GM19239 (cell line): ENCODE data around the gene KY.
A peak's percentile ranks its signal among the peaks of the same experiment; 100 is the strongest.

Experiments
- DNase-seq: peaks from one replicate; pipeline ENCODE4 v3.0.0; 2011; ENCODE audit warnings: low spot score; ENCODE audit not compliant: insufficient read length
- FAIRE-seq: peaks from 2 replicates; lab custom pipeline; 2011; peaks lifted over from hg19 to GRCh38; lab: Jason Lieb, UNC

The KY gene

GRCh38 chr3:134647902-134648760 lies 2.7 kb downstream of the KY start:
- DNase-seq: no peak

GRCh38 chr3:134646086-134646485 lies 4.7 kb downstream of the KY start:
- FAIRE-seq: no peak

More at GRCh38 chr3:134647902-134648760, 2.7 kb downstream of the KY start:
- FAIRE-seq: no peak

DNA sequence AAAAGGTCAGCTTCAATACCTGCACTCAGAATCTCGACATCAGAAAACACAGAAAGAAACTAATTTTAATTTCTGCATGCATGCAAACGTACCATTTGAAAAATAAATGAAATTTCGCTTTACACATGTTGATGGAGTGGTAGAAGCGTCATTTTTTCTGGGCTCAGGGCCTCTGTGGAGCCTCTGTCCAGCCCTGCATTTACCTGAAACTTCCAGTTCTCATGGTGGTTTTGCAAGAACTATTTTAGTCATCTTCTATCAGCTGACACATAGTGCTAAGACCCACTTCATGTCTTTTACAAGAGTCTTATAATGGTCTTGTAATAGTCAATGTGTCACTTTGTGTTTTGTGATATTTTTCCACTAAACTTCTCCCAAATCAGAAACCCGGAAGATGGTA lies 5.3 kb downstream of the KY start:
- FAIRE-seq: no peak
- DNase-seq: no peak

More at GRCh38 chr3:134646086-134646485, 4.7 kb downstream of the KY start:
- no peak for DNase-seq

- FAIRE-seq (no peak), DNase-seq (no peak)
These were observed 5.9 kb downstream of the KY start for GRCh38 chr3:134644731-134645514.

DNA sequence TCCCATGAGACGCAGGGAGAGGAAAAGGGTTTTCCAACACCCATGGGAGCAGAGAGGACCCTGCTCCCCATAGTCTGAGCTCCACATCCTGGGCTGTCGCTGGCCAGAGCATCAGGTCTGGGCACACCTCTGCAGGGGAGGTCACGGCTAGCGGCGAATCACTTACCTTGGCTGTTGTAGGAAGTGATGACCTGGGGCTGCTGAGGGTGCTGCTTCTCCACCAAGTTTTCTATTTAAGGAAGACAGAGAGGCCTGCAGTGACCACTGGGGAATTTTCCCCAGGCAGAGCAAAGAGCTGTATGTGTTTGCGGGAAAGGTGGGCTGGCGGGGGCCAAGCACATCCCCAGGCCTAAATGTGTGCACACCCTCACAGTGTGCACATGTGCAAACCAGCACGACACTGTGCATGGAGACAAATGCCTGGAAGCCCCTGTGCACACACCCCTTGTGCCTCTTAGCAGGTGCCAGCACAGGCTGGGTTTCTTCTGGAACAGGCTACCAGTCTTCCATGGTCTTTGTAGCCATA lies 7.6 kb downstream of the KY start:
- DNase-seq: no peak
- FAIRE-seq: no peak

DNA sequence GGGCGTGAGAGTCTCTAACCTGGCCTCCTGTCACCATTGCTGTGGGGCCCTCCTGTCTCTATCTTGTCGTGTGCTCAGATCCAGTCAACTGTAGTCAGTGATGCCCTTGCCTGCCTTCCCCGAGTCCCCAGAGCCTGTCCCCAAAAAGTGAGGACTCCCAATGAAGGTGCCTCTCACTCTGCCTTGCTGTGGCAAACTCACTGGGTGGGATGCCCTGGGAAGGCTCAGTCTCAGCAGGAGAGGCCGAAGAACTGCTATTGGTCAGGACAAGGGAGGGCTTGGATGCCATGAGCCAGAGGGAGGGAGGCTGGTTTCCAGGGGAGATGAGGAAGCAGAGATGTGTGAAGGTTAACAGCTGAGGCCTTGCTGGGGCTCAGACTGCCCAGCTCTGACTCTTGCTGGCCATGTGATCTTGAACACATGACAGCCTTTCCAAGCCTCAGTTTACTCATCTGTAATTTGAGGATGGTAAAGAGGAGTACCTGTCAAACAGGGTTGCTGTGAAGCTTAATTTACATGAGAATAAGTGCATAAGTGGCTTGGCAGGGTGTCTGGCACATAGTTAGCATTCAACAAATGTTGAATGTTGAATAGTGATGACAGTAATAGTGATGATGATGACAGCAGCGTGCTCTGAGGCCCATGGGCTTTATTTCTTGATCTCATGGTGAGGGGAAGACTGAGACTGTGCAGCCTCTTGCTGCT lies 8.2 kb downstream of the KY start:
- FAIRE-seq: no peak

GRCh38 chr3:134641671-134642300 lies 9.0 kb downstream of the KY start:
- DNase-seq (no peak), FAIRE-seq (no peak)

More for the DNA sequence above, 8.2 kb downstream of the KY start:
- DNase-seq: no peak

GRCh38 chr3:134640872-134641470 lies 9.9 kb downstream of the KY start:
- FAIRE-seq: peak; percentile 49
- DNase-seq: no peak

GRCh38 chr3:134640378-134640777 lies 10.4 kb downstream of the KY start:
- FAIRE-seq: no peak

GRCh38 chr3:134638385-134639030 lies 12.3 kb downstream of the KY start:
- no peak for FAIRE-seq
- no peak for DNase-seq

More at GRCh38 chr3:134640378-134640777, 10.4 kb downstream of the KY start:
- no peak for DNase-seq

DNA sequence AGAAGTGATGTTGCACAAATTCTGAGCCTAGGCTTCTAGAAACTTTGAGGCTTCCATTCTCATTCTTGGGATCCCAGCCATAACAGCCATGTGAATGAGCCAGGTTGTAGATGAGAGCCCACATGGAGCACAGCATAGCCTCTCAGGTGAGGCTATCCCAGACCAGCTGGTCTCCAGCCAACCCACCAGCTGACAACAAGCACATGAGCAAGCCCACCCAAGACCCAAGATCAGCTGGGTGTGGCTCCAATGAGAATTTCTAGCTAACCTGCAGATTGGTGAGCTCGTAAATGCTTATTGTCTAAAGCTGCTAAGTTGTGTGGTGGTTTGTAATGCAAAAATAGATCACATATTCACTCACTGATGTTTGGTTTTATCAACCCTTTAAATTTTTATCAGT lies 14.4 kb downstream of the KY start:
- no peak for DNase-seq
- no peak for FAIRE-seq

DNA sequence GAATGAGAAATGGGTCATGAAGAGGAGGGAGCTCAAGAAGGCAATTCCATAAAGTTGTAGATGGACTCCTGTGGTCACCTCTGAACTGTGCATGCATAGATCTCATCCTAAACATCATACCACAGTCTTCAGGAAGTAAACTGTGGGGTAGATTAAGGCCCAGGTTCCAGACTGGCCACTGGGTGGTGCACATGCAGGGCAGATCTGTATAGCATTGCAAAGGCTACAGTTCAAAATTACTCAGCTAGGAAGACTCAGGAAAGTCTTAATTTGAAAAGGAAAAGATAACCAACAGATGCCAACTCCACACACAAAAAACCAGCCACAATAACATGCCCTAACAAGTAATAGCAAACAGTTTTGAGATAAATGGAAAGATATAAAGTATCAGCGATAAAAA lies 20.3 kb downstream of the KY start:
- FAIRE-seq (no peak), DNase-seq (no peak)

DNA sequence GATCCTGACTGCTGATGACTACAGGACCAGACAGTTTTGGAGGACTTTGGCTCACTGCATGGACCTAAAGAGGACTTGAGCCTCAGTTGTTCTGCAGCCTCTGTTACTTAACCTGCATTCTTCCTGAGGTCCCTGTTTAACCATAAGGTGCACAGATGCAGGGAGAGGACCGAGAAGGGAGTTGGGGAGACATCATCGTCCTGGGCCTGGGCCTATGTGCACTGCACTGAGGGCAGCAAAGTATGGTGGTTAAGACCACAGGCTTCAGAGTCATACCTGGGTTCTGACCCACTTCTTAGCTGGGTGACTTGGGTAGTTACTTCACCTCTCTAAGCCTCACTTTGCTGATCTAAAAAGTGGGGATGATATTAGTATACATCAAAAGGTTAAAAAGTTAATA lies 21.9 kb downstream of the KY start:
- FAIRE-seq (no peak), DNase-seq (no peak)

- no peak for FAIRE-seq
- DNase-seq: no peak
These were observed 23.0 kb downstream of the KY start for GRCh38 chr3:134627831-134628230.

- no peak for DNase-seq
- no peak for FAIRE-seq
These were observed 24.7 kb downstream of the KY start for GRCh38 chr3:134625885-134626741.

DNA sequence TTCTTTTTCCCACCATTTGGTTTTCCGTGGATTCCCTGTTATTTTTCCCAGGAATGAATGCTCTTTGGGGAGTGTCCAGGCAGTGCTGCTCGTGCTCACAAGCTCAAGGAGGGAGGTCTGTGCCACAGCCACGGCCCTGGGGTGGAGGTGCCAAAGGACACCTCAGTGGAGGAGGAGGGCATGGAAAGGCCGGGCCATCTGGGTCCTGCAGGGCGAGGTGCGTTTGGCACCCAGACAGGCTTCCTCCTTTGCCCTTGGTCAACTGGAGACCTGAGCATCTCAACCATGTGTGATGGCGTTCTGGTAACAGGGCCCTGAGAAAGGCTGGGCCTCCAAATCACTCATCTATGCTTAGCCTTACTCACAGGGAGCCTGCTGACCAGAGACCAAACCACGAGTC lies 25.4 kb downstream of the KY start:
- no peak for FAIRE-seq
- DNase-seq: no peak

- DNase-seq: no peak
- FAIRE-seq: no peak
These were observed 26.1 kb downstream of the KY start for GRCh38 chr3:134624537-134625287.
